ENCODE results near the gene EIF2B2. TPM values are rescaled to one million over a fixed set of nuclear protein-coding genes. Genes with fewer than 3 reads are reported as not detected.

The EIF2B2 gene
- polyA plus RNA-seq, 1 of the 3 experiments (the other 2 are of a cell fraction): 125 TPM

- H3K36me3 ChIP-seq (replicated peaks in 1 of 2; ENCODE audit: control insufficient read depth in 1 of 2, insufficient read depth in 2 of 2, low read length in 1 of 2): no peaks in the 10 kb centered on the region
- H3K27me3 ChIP-seq (ENCODE audit: insufficient read depth): no peaks in the 10 kb centered on the region
- H3K4me3 ChIP-seq (ENCODE audit: low read depth in 2 of 2, low read length in 1 of 2): no peak overlapping the region
- peaks cover 0 to 16% of the 10 kb centered on the region in 2 experiments; a peak in 1 of 4 replicates for H3K4me1 ChIP-seq (ENCODE audit: control insufficient read depth in 1 of 2, insufficient read depth in 2 of 2, low read depth in 1 of 2, low read length in 1 of 2)
- H3F3A ChIP-seq (replicated peaks; ENCODE audit: insufficient read depth): peaks cover 10% of the 10 kb centered on the region
- TF ChIP-seq CTCF (IDR thresholded peaks at IDR 0.05): no peak
- no peak for TF ChIP-seq TCF12 (IDR thresholded peaks at IDR 0.05)
- no peak for TF ChIP-seq SMC3 (IDR thresholded peaks at IDR 0.05; ENCODE audit: low read depth, low read length)
- TF ChIP-seq IRF3 (IDR thresholded peaks at IDR 0.05; ENCODE audit: low read depth, low read length): no peak
- TF ChIP-seq NFIC (IDR thresholded peaks at IDR 0.05; ENCODE audit: borderline replicate concordance): no peak
- no peak for TF ChIP-seq RAD21 (IDR thresholded peaks at IDR 0.05; ENCODE audit: low read length)
- no peak for TF ChIP-seq TAF1 (IDR thresholded peaks at IDR 0.05; ENCODE audit: borderline replicate concordance, low read depth, low read length)
- no peak for TF ChIP-seq GATA2 (CRISPR knock-in tag; IDR thresholded peaks at IDR 0.05)
- TF ChIP-seq MEF2A (IDR thresholded peaks at IDR 0.05; ENCODE audit: borderline replicate concordance, low read depth): no peak
- TF ChIP-seq ELF1 (IDR thresholded peaks at IDR 0.05): no peak
- no peak for TF ChIP-seq USF1 (IDR thresholded peaks at IDR 0.05; ENCODE audit: borderline replicate concordance, low read depth)
- no peak for TF ChIP-seq GABPA (IDR thresholded peaks at IDR 0.05; ENCODE audit: low read depth)
- no peak for TF ChIP-seq RXRA (IDR thresholded peaks at IDR 0.05; ENCODE audit: borderline replicate concordance, low read depth)
- TF ChIP-seq PBX3 (IDR thresholded peaks at IDR 0.05): no peak
- no peak for TF ChIP-seq RCOR1 (IDR thresholded peaks at IDR 0.05; ENCODE audit: low read length)
- TF ChIP-seq CHD2 (IDR thresholded peaks at IDR 0.05; ENCODE audit: low read length, partially characterized antibody): no peak
- TF ChIP-seq FOXJ3 (CRISPR knock-in tag; IDR thresholded peaks at IDR 0.05): no peak
- no peak for TF ChIP-seq EP300 (IDR thresholded peaks at IDR 0.05; ENCODE audit: borderline replicate concordance in 1 of 2, low read depth in 1 of 2, low read length in 1 of 2)
- no peaks in the 10 kb centered on the region for H3K79me2 ChIP-seq (ENCODE audit: insufficient read depth)
- no peak overlapping the region for H2AFZ ChIP-seq (ENCODE audit: low read depth)
- no peak overlapping the region; a peak in 1 of 4 replicates for H3K27ac ChIP-seq (ENCODE audit: low read depth in 2 of 2, low read length in 1 of 2)
- ChIA-PET POLR2A (interaction anchor here (0.7 to 1.3 kb wide), 3 partner anchors 8 to 40 kb away, joined by 3 to 4 read pairs (median 3); partner anchors contain the start of genes PGF and RPS6KL1), CTCF (interaction anchor here (0.7 to 1.8 kb wide), 5 partner anchors 8 to 129 kb away, joined by 4 to 6 read pairs (median 4); partner anchors contain the start of gene PGF)
- H3K4me2 ChIP-seq: no peak overlapping the region
- no peaks in the 10 kb centered on the region for H3K9me2 ChIP-seq
- no peak overlapping the region for H3K9ac ChIP-seq
- DNase-seq: peak; percentile 60
- H3K9me3 ChIP-seq: no peaks in the 10 kb centered on the region
- no peaks in the 10 kb centered on the region for H4K20me1 ChIP-seq (ENCODE audit: insufficient read depth)
- WGBS (ENCODE audit: low lambda C conversion rate): 63% methylated on average over 7 of the region's 12 CpGs
These were observed 39.5 kb upstream of the EIF2B2 start for GRCh38 chr14:74963178-74963704.

Measured in SK-N-SH (cell line).